Tongue (tissue), 2 donors: Measurements from ENCODE around the gene TP63. TPM values are rescaled to one million over a fixed set of nuclear protein-coding genes. Genes with fewer than 3 reads are reported as not detected.

ENCODE experiments used
- DNase-seq: peaks from one replicate; pipeline ENCODE4 v3.0.0-alpha.2; 2015
- total RNA-seq: library from RNA; depleted of rRNA; stranded (reverse); fragments of >200 nt; gene quantifications from one replicate; pipeline ENCODE4 v1.2.3, GENCODE V29; 2014

Gene TP63
- total RNA-seq, 1 donor from 2014 or later: 43.2 TPM

GRCh38 chr3:189868061-189868460, 236.9 kb downstream of the TP63 start:
- no peak for DNase-seq

DNA sequence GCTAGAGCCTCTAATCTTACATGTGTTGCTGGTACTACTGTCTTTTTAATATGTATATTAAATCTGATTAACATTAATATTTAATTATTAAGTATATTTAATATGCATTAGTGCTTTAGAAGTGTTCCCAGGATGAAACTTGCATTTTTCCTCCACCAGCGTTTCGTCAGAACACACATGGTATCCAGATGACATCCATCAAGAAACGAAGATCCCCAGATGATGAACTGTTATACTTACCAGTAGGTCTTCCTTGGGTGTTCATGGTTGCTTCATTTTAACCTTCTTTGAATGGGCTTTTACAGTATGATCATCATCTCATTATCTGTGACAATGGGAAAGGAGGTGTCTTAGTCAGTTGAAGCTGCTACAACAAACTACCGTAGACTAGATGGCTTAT, 238.0 kb downstream of the TP63 start:
- DNase-seq: no peak

DNA sequence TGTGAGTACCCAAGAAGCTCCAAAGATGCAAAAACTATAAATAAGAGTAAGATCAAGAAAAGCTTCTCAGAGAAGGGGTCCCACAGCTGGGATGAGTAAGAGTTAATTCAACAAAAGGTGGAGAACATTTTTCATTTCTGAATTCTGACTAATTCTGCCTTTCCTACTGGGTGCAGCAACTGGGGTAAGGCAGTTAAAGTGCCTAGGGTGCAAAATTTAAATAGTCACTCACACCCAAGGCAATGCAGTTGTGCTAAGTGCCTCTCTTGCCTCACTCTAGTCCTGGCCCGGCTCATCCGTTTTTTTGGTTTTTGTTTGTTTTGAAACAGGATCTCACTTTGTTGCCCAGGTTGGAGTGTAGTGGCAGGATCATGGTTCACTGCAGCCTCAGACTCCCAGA, 240.2 kb downstream of the TP63 start:
- no peak for DNase-seq

DNA sequence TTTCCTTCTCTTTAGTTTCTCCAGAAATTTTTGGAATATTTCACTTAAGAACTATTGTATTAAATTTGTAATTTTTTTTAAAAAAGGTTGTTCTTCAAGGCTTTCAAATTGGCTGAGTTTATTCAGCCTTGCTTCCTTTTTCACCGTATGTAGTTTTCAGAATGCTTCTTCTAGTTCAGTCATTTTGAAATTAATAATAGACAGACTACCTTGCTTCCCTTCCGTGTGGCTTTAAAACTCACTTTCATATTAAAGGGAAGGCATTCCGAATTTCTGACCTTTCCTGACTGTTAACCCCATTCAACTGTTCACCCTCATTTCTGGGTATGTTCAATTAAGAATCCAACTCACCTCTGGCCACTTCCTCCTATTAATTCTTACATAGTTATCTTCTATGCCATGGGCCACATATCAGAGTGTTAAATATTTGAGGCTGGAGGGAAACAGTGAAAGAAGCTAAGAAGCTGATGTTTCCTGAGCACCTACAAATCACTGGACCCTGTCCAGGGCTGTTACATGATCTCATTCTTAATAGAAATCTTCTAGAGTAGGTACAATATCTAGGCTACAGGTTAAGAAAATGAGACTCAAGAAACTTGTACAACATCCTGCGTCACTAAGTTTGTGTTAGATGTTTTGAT, 252.0 kb downstream of the TP63 start:
- no peak for DNase-seq

- DNase-seq: no peak
Measured at GRCh38 chr3:189890496-189890895, 259.3 kb downstream of the TP63 start.

- DNase-seq: no peak
Measured at GRCh38 chr3:189896533-189896932, 265.3 kb downstream of the TP63 start.

DNA sequence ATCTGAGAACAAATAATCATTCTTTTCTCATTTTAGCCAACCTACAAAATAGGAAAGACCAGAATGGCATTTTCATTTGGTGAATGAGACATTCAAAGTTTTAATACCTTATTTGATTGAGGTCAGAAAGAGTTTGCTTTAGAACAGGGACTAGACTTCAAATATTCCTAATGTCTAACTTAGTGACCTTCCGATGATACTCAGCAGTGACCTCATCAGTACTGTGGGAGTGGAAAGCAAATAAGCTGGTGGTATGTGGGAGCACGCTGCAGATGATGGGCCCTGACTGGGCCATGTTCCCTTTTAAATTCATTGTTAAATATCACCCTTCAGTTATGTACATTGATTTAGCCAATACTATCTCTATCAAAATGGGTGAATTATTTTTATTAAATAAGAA, 266.2 kb downstream of the TP63 start:
- no peak for DNase-seq

GRCh38 chr3:189898559-189899153, 267.5 kb downstream of the TP63 start:
- DNase-seq: no peak

- DNase-seq: no peak
Measured at GRCh38 chr3:189899186-189899585, 268.0 kb downstream of the TP63 start.

GRCh38 chr3:189900578-189900977, 269.4 kb downstream of the TP63 start:
- DNase-seq: no peak

DNA sequence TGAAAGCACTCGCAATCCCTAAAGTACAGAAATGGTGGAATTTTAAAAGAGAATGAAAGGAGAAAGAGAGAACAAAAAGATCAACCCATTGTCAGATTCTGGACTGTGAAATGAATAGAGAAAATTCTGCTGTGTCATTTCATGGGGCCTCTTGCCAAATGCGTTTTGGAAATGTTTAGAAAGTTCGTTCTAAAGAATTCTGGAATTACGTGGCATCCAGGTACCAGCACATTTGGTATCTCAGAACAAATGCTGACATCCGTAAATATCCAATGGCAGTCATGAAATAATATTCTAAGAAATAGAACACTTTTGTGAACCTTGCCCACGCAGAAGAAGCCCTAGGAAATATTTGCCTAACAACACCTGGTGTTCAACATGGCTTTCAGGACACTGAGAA, 270.3 kb downstream of the TP63 start:
- DNase-seq: no peak

DNA sequence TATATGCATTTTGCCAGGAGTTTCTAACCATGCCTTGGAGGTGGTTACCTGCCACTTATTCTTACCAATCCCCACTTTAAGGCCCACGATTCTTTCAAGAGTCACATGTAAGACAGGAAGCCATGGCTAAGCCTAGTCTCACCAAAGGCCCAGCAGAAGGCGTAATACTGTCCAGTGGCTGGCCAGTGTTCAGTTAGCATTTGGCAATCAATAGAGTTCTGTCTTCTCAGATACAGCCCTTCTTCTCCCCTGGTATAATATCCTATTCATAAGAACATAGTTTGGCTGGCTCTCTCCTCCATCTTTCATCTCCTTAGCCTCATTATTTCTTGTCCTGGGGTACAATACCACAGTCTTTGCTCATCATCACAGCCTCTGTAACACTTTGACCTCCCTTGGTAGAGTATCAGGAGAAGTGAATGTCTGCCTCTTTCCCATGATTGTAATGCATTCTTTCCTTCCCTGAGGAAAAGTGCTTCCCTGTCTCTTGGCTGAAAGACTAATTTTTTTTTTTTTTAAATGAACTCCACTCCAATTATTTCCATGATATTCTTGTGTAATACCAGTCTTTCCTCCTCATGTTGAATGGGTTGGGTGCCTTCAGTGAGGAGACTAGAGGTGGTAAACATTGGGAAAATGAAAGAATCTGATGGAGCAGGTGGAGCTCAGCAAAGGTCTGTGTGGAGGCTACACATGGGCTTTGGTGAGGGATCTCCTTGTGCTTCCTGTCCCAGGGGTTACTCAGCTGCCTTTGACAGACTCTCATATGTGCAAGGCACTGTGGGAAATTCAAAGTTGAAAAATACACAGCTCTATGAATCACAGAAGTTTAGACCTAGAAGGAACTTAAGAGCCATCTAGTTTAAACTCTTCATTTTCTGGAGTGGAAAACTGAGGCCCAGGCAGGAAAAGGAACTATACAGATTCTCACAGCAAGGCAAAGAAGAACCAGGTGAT, 271.3 kb downstream of the TP63 start:
- no peak for DNase-seq

- DNase-seq: no peak
Measured at GRCh38 chr3:189903562-189904250, 272.5 kb downstream of the TP63 start.

- DNase-seq: no peak
Measured at GRCh38 chr3:189907803-189908202, 276.6 kb downstream of the TP63 start.

DNA sequence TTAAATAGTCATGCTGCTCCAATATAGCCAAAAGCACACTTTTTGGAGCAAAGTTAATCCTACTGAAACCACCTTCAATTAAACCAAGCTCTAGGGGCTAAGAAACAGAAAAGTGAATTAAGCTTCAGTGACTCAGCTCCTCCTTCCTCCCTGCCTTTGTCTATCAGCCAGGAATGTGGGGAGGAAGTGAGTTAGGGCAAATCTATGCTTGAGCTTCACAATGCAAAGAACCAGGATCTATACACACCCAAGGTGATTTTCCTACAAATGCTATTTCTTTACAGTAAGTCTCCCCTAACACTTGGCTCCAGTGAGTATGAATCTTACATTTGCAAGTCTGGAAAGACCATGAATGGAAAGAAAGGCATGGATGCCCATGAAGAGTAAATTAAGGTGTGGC, 277.5 kb downstream of the TP63 start:
- no peak for DNase-seq

- DNase-seq: no peak
Measured at GRCh38 chr3:189909139-189909538, 277.9 kb downstream of the TP63 start.

DNA sequence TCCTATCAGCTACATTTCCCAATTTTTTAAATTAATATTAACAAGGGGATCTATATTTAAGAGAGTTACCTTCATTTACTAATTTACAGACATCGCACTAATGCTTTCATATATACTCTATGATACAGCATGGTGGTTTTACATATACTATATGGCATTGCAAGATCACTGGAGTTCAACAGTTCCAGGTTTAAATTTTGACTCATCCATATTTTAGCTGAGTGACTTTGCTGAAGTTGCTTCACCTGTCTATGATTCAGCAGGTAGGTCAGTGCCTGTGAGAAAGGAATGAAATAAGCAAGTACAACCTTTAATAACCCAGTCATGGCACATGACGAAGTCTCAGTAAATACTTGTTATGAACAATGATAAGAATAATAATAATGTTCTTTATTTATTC, 278.4 kb downstream of the TP63 start:
- no peak for DNase-seq

DNA sequence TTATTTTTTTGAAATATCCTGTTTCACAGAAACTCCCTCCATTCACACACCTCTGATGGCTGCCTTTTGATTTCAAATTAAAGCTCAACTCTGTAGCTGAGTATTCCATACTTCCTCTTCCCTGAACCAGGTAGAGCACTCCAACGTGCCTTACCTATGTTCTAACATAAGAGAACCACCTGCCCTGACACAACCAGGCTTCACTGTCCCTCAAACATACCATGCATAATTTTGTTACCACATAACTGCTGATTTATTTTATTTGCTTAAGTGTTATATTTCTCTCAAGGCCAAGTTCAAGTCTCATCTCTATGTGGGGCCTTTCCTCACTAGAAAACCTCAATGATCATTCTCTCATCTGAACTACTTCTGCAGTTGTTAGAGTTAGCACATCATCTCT, 279.8 kb downstream of the TP63 start:
- DNase-seq: no peak

DNA sequence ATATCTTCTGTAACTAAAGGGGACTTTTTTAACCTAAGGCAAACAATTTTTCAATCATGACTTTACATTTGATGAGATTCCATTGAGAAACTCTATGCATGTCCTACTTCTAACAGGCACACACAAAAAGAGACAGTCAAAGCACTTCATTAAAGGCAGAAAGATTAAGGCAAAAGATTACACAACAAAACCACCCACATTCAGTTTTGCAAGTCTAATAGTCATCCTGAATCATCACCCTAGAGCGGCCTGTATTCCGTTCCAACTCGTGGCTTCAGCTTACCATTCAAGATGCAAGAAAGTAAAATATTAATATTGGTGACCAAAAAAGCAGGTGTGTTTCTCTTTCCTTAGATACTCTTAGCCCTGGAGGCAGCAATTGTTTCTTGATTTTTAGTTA, 283.6 kb downstream of the TP63 start:
- DNase-seq: no peak

- no peak for DNase-seq
Measured at GRCh38 chr3:189921770-189922169, 290.6 kb downstream of the TP63 start.

GRCh38 chr3:189927975-189928895, 297.0 kb downstream of the TP63 start:
- no peak for DNase-seq
